CD4-positive, alpha-beta T cell (primary cell): ENCODE measurements around the gene MSL3B.
"Not testable (repeated sequence)": the region's sequence is repeated elsewhere in the genome, so short reads cannot be mapped to it uniquely, and the experiment has no call there.

Experiments used
- ATAC-seq: fragments of 200-7000 bp; cut with Tn5 transposase; one replicate; pipeline ENCODE4 v1.10.0; 2022; ENCODE audit warnings: mild to moderate bottlenecking; ENCODE audit not compliant: poor library complexity
- CTCF ChIA-PET: fragments of 350-600 bp; sonication (Branson Sonifier 250); formaldehyde crosslinking; loops from one replicate; lab custom pipeline; 2021; ENCODE audit warnings: antibody characterized with exemption, inconsistent platforms; lab: Charles Lee
- POLR2A ChIA-PET: fragments of 350-600 bp; sonication (Branson Sonifier 250); formaldehyde crosslinking; loops from one replicate; lab custom pipeline; 2021; ENCODE audit warnings: antibody characterized with exemption, inconsistent platforms; lab: Charles Lee
- DNase-seq, 14 experiments: peaks; one replicate each; pipeline ENCODE4 v3.0.0-alpha.2; 2013 to 2020; ENCODE audit warnings: mixed read lengths in 2 of 14
- H3K27ac ChIP-seq, 2 donors: one replicate each; pipeline versions ENCODE4 v1.5.1 to v1.7.0; 2013; ENCODE audit warnings: low read length in 2 of 2, low read depth in 1 of 2, mild to moderate bottlenecking in 1 of 2
- H3K27me3 ChIP-seq, 2 experiments: 1 replicate in 1 of 2; 2 replicates in 1 of 2; pipeline versions ENCODE4 v1.6.1 to v1.7.0; 2013; ENCODE audit warnings: low read length in 2 of 2, control low read depth in 1 of 2, mild to moderate bottlenecking in 1 of 2, moderate library complexity in 1 of 2; ENCODE audit not compliant: insufficient read depth in 2 of 2, control insufficient read depth in 1 of 2
- H3K36me3 ChIP-seq: one replicate; pipeline ENCODE4 v1.6.1; 2013; ENCODE audit warnings: low read length, control low read depth; ENCODE audit not compliant: insufficient read depth
- H3K4me1 ChIP-seq: one replicate; pipeline ENCODE4 v1.6.1; 2013; ENCODE audit warnings: low read length, control low read depth; ENCODE audit not compliant: insufficient read depth
- H3K4me3 ChIP-seq: one replicate; pipeline ENCODE4 v1.5.1; 2013; ENCODE audit warnings: mild to moderate bottlenecking, low read length, moderate library complexity
- H3K9me3 ChIP-seq, 2 experiments: 1 replicate in 1 of 2; 2 replicates in 1 of 2; pipeline versions ENCODE4 v1.6.1 to v1.7.0; 2013; ENCODE audit warnings: low read length in 2 of 2, mild to moderate bottlenecking in 2 of 2, control low read depth in 1 of 2, moderate library complexity in 1 of 2; ENCODE audit not compliant: control insufficient read depth in 1 of 2, insufficient read depth in 1 of 2
- H3K27ac Mint-ChIP-seq: one replicate; pipeline ENCODE4 v1.8.0; 2020; ENCODE audit warnings: mixed read lengths
- H3K27me3 Mint-ChIP-seq: one replicate; pipeline ENCODE4 v1.8.0; 2021; ENCODE audit warnings: mixed read lengths
- H3K36me3 Mint-ChIP-seq: one replicate; pipeline ENCODE4 v1.8.0; 2021; ENCODE audit warnings: low read depth, mixed read lengths
- H3K4me1 Mint-ChIP-seq: one replicate; pipeline ENCODE4 v1.8.0; 2021; ENCODE audit warnings: low read depth, mixed read lengths
- H3K4me3 Mint-ChIP-seq: one replicate; pipeline ENCODE4 v1.8.0; 2020; ENCODE audit warnings: mild to moderate bottlenecking, mixed read lengths
- H3K9me3 Mint-ChIP-seq: one replicate; pipeline ENCODE4 v1.8.0; 2020; ENCODE audit warnings: mixed read lengths
- intact Hi-C, 2 experiments: fragments of 100-400 bp; cut with DNase I in 1 of 2; cut with micrococcal nuclease in 1 of 2; formaldehyde crosslinking; loops; one replicate each; pipeline versions ENCODE4 v1.15.1 to v1.9.0; 2023 to 2025; cut with DNase I, micrococcal nuclease
- TF ChIP-seq, protein P1 (sequence below): fragments of 200-600 bp; IDR thresholded peaks from one replicate; pipeline ENCODE4 v1.8.0; 2022; ENCODE audit warnings: antibody characterized with exemption, mild to moderate bottlenecking

MSL3B gene

DNA sequence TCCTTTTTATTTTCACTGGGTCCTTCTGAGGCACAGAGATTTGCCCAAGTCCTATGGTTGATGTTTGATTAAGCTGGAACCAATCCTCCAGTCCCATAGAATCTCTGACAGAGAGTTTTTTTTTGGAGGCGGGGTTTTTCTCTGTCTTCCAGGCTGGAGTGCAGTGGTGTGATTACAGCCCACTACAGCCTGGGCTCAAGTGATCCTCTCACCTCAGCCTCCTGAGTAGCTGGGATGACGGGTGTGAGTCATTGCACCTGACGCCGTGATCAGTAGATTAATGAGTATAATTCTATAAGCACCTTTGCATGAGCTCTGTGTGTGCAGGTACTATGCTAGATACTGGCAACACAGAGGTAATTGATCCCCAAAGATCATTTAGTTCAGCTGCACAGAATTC, 33.7 kb upstream of the MSL3B start:
- H3K27ac ChIP-seq = no peak overlapping the region
- intact Hi-C loops = no loop called here
- Mint-ChIP-seq H3K4me1 (peaks cover 20% of the 10 kb centered on the region), H3K36me3 (no peaks in the 10 kb centered on the region), H3K9me3 (no peaks in the 10 kb centered on the region), H3K27me3 (peaks cover 16% of the 10 kb centered on the region), H3K4me3 (no peak overlapping the region), H3K27ac (no peak overlapping the region)
- DNase-seq = no peak
- H3K4me3 ChIP-seq = no peak overlapping the region
- POLR2A ChIA-PET = no interaction called here
- peaks cover 0 to 9% of the 10 kb centered on the region in 2 experiments for H3K27me3 ChIP-seq
- H3K4me1 ChIP-seq = peaks cover 5% of the 10 kb centered on the region
- H3K9me3 ChIP-seq = no peaks in the 10 kb centered on the region
- no peaks in the 10 kb centered on the region for H3K36me3 ChIP-seq
- TF ChIP-seq, protein P1, sequence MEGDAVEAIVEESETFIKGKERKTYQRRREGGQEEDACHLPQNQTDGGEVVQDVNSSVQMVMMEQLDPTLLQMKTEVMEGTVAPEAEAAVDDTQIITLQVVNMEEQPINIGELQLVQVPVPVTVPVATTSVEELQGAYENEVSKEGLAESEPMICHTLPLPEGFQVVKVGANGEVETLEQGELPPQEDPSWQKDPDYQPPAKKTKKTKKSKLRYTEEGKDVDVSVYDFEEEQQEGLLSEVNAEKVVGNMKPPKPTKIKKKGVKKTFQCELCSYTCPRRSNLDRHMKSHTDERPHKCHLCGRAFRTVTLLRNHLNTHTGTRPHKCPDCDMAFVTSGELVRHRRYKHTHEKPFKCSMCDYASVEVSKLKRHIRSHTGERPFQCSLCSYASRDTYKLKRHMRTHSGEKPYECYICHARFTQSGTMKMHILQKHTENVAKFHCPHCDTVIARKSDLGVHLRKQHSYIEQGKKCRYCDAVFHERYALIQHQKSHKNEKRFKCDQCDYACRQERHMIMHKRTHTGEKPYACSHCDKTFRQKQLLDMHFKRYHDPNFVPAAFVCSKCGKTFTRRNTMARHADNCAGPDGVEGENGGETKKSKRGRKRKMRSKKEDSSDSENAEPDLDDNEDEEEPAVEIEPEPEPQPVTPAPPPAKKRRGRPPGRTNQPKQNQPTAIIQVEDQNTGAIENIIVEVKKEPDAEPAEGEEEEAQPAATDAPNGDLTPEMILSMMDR = no peak
- no peak for ATAC-seq
- CTCF ChIA-PET = no interaction called here

- H3K27me3 Mint-ChIP-seq = peaks cover 16% of the 10 kb centered on the region
- Histone ChIP-seq H3K4me1 (peaks cover 5% of the 10 kb centered on the region), H3K9me3 (no peaks in the 10 kb centered on the region), H3K4me3 (no peak overlapping the region), H3K36me3 (no peaks in the 10 kb centered on the region), H3K27ac (no peak overlapping the region), H3K27me3 (peaks cover 0 to 9% of the 10 kb centered on the region in 2 experiments)
- DNase-seq (no peak), ATAC-seq (no peak)
- CTCF ChIA-PET = no interaction called here
- POLR2A ChIA-PET = no interaction called here
- H3K4me1 Mint-ChIP-seq = peaks cover 20% of the 10 kb centered on the region
- intact Hi-C loops = no loop called here
- H3K36me3 Mint-ChIP-seq = no peaks in the 10 kb centered on the region
- H3K4me3 Mint-ChIP-seq = no peak overlapping the region
- H3K9me3 Mint-ChIP-seq = no peaks in the 10 kb centered on the region
- TF ChIP-seq, protein P1 = no peak
- H3K27ac Mint-ChIP-seq = no peak overlapping the region
These were observed 33.2 kb upstream of the MSL3B start for GRCh38 chr2:233901367-233901766.

- H3K4me3 ChIP-seq, H3K4me3 Mint-ChIP-seq, H3K9me3 Mint-ChIP-seq, H3K36me3 Mint-ChIP-seq, H3K27me3 ChIP-seq, H3K4me1 ChIP-seq, H3K36me3 ChIP-seq, DNase-seq, H3K9me3 ChIP-seq, POLR2A ChIA-PET, H3K27ac ChIP-seq, ATAC-seq, H3K27ac Mint-ChIP-seq, CTCF ChIA-PET, intact Hi-C loops: not testable (repeated sequence)
- Mint-ChIP-seq H3K27me3 (peaks cover 28% of the 10 kb centered on the region), H3K4me1 (peaks cover 20% of the 10 kb centered on the region)
These were observed 28.1 kb upstream of the MSL3B start for GRCh38 chr2:233896253-233896652.

DNA sequence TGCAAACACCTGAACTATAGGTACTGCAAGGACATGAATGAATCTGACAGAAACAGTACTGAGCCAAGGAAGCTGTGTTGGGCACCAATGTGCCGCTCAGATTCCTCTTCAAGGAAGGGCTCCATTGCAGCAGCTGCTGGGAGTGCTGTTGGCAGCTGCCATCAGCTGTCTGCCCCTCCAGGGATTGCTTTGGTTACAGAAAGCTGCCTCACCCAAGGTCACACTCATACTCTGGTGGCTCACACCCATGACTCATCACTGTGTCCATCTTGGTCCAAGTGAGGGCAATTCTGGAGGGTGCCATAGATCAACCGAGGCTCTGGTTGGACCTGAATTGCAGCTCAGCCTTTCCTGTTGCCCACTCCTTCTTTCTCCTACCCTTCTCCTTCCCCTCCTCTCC, 24.6 kb upstream of the MSL3B start:
- H3K36me3 ChIP-seq = no peaks in the 10 kb centered on the region
- Mint-ChIP-seq H3K4me3 (no peak overlapping the region), H3K4me1 (no peaks in the 10 kb centered on the region), H3K27me3 (peaks cover 51% of the 10 kb centered on the region), H3K27ac (no peak overlapping the region), H3K9me3 (no peaks in the 10 kb centered on the region), H3K36me3 (no peaks in the 10 kb centered on the region)
- H3K9me3 ChIP-seq = no peaks in the 10 kb centered on the region
- ChIA-PET POLR2A (no interaction called here), CTCF (no interaction called here)
- intact Hi-C loops = no loop called here
- H3K4me3 ChIP-seq = no peak overlapping the region
- DNase-seq = no peak
- H3K27ac ChIP-seq = no peak overlapping the region
- TF ChIP-seq, protein P1 = no peak
- H3K27me3 ChIP-seq = peaks cover 10 to 14% of the 10 kb centered on the region in 2 experiments
- H3K4me1 ChIP-seq = no peaks in the 10 kb centered on the region
- no peak for ATAC-seq
